IPS-15b (cell line): ENCODE data around the gene KBTBD12.

Experiments used
- H3K27me3 ChIP-seq: one replicate; pipeline ENCODE4 v1.6.1; 2013; ENCODE audit warnings: low read length; ENCODE audit not compliant: control insufficient read depth, insufficient read depth
- H3K36me3 ChIP-seq: one replicate; pipeline ENCODE4 v1.6.1; 2013; ENCODE audit warnings: low read length; ENCODE audit not compliant: control insufficient read depth, insufficient read depth
- H3K4me1 ChIP-seq: one replicate; pipeline ENCODE4 v1.6.1; 2013; ENCODE audit warnings: mild to moderate bottlenecking, low read length; ENCODE audit not compliant: control insufficient read depth, insufficient read depth
- H3K4me3 ChIP-seq: one replicate; pipeline ENCODE4 v1.5.1; 2013; ENCODE audit warnings: low read depth, low read length
- H3K9ac ChIP-seq: one replicate; pipeline ENCODE4 v1.6.1; 2013; ENCODE audit warnings: low read depth, mild to moderate bottlenecking, low read length
- H3K9me3 ChIP-seq: one replicate; pipeline ENCODE4 v1.6.1; 2013; ENCODE audit warnings: mild to moderate bottlenecking, low read length; ENCODE audit not compliant: control insufficient read depth, insufficient read depth

Gene KBTBD12

DNA sequence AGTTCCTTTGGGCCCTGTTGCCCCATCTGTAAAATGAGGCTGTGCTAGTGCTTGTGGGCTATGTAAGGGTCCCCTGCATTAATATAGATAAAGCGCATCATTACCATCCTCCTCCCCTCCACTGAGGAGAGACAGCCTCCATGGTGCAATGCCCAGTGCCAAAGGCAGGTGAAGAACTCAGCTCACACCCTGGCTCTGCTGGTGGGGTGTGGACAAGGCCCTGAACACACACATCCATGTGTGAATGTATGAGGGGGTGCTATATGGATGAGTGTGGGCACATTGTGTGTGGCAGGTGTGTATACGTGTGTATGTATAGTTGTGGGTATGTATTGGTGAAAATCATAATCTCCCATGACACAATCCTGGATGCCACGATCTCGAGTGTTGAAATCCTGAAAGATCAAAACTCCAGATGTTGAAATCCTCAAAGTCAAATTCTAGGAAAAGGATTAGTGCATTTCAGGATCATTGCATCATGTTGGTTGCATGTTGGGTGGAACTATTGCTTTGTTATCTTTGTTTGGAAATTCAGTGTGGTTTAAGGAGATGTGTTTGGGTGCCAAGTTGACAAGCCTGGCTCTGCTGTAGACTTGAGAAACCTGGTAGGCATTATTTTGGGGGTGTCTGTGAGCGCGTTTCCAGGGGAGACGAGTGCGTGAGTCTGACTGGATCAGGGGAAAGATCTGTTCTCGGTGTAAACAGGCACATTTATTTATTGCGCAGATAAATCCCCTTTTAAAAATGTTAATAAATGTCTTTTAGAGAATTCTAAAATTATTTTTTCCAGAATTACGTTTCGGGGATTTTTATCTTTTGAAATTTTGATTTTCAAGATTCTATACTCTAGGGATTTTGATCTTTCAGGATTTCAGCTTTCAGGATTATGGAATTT is 95.2 kb downstream of the KBTBD12 start:
- H3K27me3 ChIP-seq, result no peaks in the 10 kb centered on the region
- no peak overlapping the region for H3K4me3 ChIP-seq
- H3K36me3 ChIP-seq, result no peaks in the 10 kb centered on the region
- H3K4me1 ChIP-seq, result peaks cover 7% of the 10 kb centered on the region
- H3K9ac ChIP-seq, result no peak overlapping the region
- no peaks in the 10 kb centered on the region for H3K9me3 ChIP-seq

DNA sequence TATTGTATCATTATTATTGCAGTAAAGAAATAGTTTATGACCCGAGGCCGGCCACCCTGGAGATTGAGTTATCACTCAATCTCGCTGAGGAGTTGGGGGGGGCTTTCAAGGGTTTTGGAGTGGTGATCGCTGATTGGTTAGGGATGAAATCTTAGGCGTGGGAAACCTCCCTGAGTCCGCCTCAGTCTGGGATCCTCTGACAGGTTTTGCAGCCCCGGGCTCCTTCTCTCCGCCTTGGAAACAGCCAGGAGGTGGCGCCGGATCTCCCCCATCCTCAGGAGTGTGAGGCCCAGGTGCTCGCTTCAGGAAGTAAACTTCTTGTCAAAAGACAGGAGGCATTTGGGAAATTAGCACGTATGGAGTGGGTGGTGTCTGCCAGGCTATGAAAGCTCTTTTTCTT is 96.1 kb downstream of the KBTBD12 start:
- no peaks in the 10 kb centered on the region for H3K27me3 ChIP-seq
- H3K4me3 ChIP-seq, result no peak overlapping the region
- H3K9ac ChIP-seq, result no peak overlapping the region
- peaks cover 7% of the 10 kb centered on the region for H3K4me1 ChIP-seq
- no peaks in the 10 kb centered on the region for H3K36me3 ChIP-seq
- no peaks in the 10 kb centered on the region for H3K9me3 ChIP-seq

DNA sequence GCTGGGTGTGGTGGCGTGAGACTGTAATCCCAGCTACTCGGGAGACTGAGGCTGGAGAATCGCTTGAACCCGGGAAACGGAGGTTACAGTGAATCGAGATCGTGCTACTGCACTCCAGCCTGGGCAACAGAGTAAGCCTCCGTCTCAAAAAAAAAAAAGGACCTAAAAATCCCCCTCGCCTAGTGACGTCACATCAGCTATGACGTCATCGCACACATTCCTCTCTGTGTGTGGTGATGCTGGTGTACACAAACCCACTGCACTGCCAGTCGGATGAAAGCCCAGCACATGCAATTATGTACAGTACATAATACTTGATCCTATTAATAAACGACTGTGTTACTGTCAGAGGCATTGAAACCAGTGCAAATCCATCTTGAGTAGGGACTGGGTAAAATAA is 97.0 kb downstream of the KBTBD12 start:
- H3K9ac ChIP-seq, result no peak overlapping the region
- no peaks in the 10 kb centered on the region for H3K27me3 ChIP-seq
- H3K4me3 ChIP-seq, result no peak overlapping the region
- peaks cover 4% of the 10 kb centered on the region for H3K4me1 ChIP-seq
- no peaks in the 10 kb centered on the region for H3K36me3 ChIP-seq
- no peaks in the 10 kb centered on the region for H3K9me3 ChIP-seq

DNA sequence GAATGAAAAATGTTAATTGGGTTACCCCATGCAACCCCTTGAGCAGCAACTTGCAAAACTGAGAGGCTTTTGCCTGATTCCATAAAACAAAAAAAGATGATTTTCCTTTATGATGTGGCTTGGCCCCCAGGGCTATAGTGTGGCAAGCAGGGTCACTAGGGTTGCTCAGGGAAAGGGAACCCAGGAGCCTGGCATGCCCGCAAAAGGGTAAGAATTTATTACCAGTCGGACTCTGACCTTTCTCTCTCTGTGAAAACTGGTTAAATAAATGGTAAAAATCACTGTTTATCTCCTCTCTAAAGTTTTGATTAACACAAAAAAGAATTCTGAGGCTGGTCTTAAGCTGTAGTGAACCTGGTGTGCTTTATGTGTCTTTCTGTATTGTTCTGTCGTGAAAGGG is 99.5 kb downstream of the KBTBD12 start:
- H3K27me3 ChIP-seq, result no peaks in the 10 kb centered on the region

DNA sequence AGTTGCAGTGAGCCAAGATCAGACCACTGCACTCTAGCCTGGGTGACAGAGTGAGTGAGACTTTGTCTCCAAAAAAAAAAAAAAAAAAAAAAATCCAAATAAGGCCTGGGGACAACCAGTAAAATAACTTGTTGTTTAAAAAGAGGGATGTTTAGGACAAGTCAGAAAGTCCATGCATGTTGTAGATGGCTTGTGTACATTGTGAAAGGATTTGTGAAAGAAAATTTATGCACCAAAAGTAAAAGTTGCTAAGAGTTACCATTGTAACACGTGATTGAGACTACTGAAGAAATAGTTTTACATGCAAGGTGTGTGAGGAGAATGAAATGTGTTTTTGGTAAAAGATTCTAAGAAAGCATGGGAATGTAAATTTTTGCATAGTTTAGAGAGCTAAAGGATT is 101.5 kb downstream of the KBTBD12 start:
- no peak overlapping the region for H3K4me3 ChIP-seq
- H3K9ac ChIP-seq, result no peak overlapping the region
- no peaks in the 10 kb centered on the region for H3K4me1 ChIP-seq
- H3K36me3 ChIP-seq, result no peaks in the 10 kb centered on the region
- no peaks in the 10 kb centered on the region for H3K9me3 ChIP-seq
- no peaks in the 10 kb centered on the region for H3K27me3 ChIP-seq

More for the DNA sequence above, 99.5 kb downstream of the KBTBD12 start:
- peaks cover 2% of the 10 kb centered on the region for H3K4me1 ChIP-seq
- H3K9ac ChIP-seq, result no peak overlapping the region
- H3K36me3 ChIP-seq, result no peaks in the 10 kb centered on the region
- no peak overlapping the region for H3K4me3 ChIP-seq
- no peaks in the 10 kb centered on the region for H3K9me3 ChIP-seq

DNA sequence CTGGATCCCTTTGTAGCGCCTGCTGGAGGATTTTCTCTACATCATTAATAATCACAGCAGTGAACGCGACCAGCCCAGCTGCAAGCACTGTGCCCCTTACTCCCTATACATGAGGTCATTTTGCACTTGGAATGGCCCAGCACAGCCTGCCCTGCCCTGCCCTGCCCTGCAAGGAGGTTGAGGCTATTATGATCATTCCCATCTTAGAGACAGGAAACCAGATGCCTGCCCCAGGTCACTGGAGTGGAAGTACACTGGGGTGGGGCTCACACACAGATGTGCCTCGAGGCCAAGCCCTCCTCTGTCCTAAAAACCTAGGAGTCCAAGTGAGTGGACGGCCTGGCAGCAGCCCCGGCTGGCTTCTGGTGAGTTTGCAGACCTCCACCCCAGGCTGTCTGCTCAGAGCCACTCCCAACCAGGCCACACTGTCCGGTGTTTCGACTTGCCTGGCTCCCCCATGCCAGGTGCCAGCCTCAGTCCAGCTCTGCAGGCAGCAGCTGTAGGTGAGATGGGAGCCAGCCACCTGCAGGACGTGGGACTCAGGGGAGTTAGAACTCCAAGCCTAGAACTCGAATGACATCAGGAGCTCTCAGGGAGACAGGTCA is 106.8 kb downstream of the KBTBD12 start:
- H3K9me3 ChIP-seq, result no peaks in the 10 kb centered on the region
- H3K4me3 ChIP-seq, result no peak overlapping the region
- no peaks in the 10 kb centered on the region for H3K27me3 ChIP-seq
- no peaks in the 10 kb centered on the region for H3K36me3 ChIP-seq
- no peak overlapping the region for H3K9ac ChIP-seq
- H3K4me1 ChIP-seq, result no peaks in the 10 kb centered on the region

DNA sequence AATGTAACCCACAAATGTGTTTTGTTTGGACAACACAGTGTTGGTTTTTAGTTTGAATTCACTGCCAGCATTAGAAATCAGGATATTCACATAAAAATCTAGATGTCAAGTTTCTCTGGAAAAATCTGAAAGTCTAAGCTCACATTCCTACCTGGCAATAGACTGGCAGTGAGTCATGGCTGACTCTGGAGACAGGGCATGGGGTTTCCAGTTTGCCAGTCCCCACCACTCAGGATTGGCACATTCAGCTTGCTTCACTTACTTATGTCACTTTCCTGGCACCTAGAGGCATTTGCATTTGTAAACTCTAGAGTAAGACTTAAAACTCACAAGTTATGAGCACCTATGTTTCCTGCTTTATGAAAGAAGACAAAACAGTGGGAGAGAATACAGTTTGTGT is 118.1 kb downstream of the KBTBD12 start:
- H3K27me3 ChIP-seq, result no peaks in the 10 kb centered on the region
- no peaks in the 10 kb centered on the region for H3K4me1 ChIP-seq
- H3K4me3 ChIP-seq, result no peak overlapping the region
- no peaks in the 10 kb centered on the region for H3K36me3 ChIP-seq
- no peaks in the 10 kb centered on the region for H3K9me3 ChIP-seq
- no peak overlapping the region for H3K9ac ChIP-seq

DNA sequence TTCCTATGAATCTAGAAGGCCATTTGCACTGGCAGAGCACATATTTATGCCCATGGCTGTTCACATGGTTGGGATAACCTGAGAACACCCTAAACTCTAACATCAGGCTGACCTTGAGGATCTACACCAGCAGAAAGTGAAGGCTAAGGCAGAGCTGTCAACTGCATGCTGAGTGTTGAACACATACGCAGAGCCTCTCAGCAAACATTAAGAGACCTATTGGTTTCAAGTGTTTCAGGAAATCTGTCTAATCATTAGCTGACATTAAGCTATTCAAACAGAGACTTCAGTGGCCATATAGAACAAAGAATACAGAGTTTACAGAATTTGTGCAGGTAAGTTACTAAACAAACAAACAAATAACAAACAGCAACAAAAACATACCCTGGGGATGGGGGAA is 121.1 kb downstream of the KBTBD12 start:
- H3K27me3 ChIP-seq, result no peaks in the 10 kb centered on the region
- H3K4me3 ChIP-seq, result no peak overlapping the region
- no peak overlapping the region for H3K9ac ChIP-seq
- no peaks in the 10 kb centered on the region for H3K9me3 ChIP-seq
- H3K36me3 ChIP-seq, result no peaks in the 10 kb centered on the region
- H3K4me1 ChIP-seq, result no peaks in the 10 kb centered on the region
